GM04503 (cell line): Measurements from ENCODE around the gene CALML6.
"Not testable (repeated sequence)": the region's sequence is repeated elsewhere in the genome, so short reads cannot be mapped to it uniquely, and the experiment has no call there.

Experiments
- DNase-seq: peaks from one replicate; pipeline ENCODE4 v3.0.0-alpha.2; 2012; ENCODE audit warnings: low read depth

The CALML6 gene

GRCh38 chr1:1914971-1915692 is at the start of gene CALML6:
TSS of gene CALML6 (plus strand) at chr1:1915260. CDS start at chr1:1915281, 21 bp downstream.
- no peak for DNase-seq

GRCh38 chr1:1867164-1867563 is 47.9 kb upstream of the CALML6 start:
- no peak for DNase-seq

GRCh38 chr1:1869469-1869868 is 45.6 kb upstream of the CALML6 start:
- no peak for DNase-seq

- DNase-seq: no peak
Measured at GRCh38 chr1:1872329-1872994, 42.6 kb upstream of the CALML6 start.

- DNase-seq: no peak
Measured at GRCh38 chr1:1873186-1873585, 41.9 kb upstream of the CALML6 start.

- no peak for DNase-seq
Measured at GRCh38 chr1:1874901-1875300, 40.2 kb upstream of the CALML6 start.

GRCh38 chr1:1875932-1876331 is 39.1 kb upstream of the CALML6 start:
- no peak for DNase-seq

GRCh38 chr1:1876335-1876930 is 38.6 kb upstream of the CALML6 start:
- DNase-seq: no peak

- DNase-seq: no peak
Measured at GRCh38 chr1:1877865-1878436, 37.1 kb upstream of the CALML6 start.

GRCh38 chr1:1879942-1880341 is 35.1 kb upstream of the CALML6 start:
- DNase-seq: no peak

- no peak for DNase-seq
Measured at GRCh38 chr1:1880617-1881312, 34.3 kb upstream of the CALML6 start.

GRCh38 chr1:1881727-1882126 is 33.3 kb upstream of the CALML6 start:
- no peak for DNase-seq

GRCh38 chr1:1883092-1883873 is 31.8 kb upstream of the CALML6 start:
- DNase-seq: no peak

GRCh38 chr1:1883890-1884289 is 31.2 kb upstream of the CALML6 start:
- DNase-seq: not testable (repeated sequence)

- DNase-seq: no peak
Measured at GRCh38 chr1:1889090-1889750, 25.8 kb upstream of the CALML6 start.

- DNase-seq: no peak
Measured at GRCh38 chr1:1889847-1890505, 25.1 kb upstream of the CALML6 start.

- peak; percentile 37 for DNase-seq
Measured at GRCh38 chr1:1890506-1891348, 24.3 kb upstream of the CALML6 start, which contains the start of gene GNB1. TSS of gene GNB1 (minus strand) at chr1:1891087. CDS start at chr1:1825453, 65,634 bp downstream.

GRCh38 chr1:1891349-1892078 is 23.5 kb upstream of the CALML6 start:
- DNase-seq: no peak
